Activated T-cell treated with anti-CD3 and anti-CD28 coated beads, Interleukin-2, amount 50 U/mL, for 24 hours (primary cell): Measurements from ENCODE around the gene ITFG2.

Experiments
- DNase-seq: peaks from one replicate; pipeline ENCODE4 v3.0.0-alpha.2; 2020
- H3K27ac Mint-ChIP-seq: 2 replicates; pipeline ENCODE4 v1.8.0; 2020; ENCODE audit warnings: mild to moderate bottlenecking, mixed read lengths
- H3K27me3 Mint-ChIP-seq: 2 replicates; pipeline ENCODE4 v1.8.0; 2020; ENCODE audit warnings: mixed read lengths
- H3K36me3 Mint-ChIP-seq: 2 replicates; pipeline ENCODE4 v1.8.0; 2020; ENCODE audit warnings: low read depth, mixed read lengths
- H3K4me1 Mint-ChIP-seq: 2 replicates; pipeline ENCODE4 v1.8.0; 2020; ENCODE audit warnings: low read depth, mixed read lengths
- H3K4me3 Mint-ChIP-seq: 2 replicates; pipeline ENCODE4 v1.8.0; 2020; ENCODE audit warnings: mild to moderate bottlenecking, moderate library complexity, mixed read lengths
- H3K9me3 Mint-ChIP-seq: 2 replicates; pipeline ENCODE4 v1.8.0; 2020; ENCODE audit warnings: mixed read lengths

The ITFG2 gene

DNA sequence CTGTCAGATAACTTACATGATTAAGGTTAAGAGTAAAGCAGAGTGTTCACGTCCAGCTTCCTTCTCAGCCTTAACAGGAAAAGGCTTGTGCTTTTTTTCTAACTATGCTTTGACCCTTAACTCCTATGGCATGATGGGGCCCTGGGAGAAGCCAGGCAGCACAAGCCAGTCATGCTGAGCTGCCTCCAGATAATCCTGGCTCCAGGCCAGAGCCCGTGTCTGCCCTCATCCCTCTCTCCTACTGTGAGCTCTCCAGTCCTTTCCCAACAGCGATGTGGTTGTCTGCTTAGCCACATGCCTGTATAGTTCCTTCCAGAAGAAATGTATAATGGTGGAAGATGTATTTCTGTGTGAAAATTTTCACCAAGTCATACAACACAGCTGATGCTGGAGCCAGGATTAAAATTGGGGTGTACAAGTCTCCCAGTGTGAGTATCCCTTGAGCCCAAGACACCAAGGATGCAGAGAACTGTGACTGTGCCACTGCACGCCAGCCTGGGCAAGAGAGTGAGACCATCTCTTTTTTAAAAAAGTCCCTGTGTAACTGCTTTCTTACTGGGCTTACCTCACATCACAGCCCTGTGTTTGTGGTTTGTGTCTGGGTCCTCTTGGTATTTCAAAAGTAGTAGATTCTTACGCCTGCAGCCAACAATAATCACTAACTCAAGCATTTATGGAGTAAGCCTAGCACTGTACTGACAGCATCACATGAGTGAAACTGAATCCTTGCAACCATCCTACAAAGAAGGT is 7.9 kb upstream of the ITFG2 start:
- H3K9me3 Mint-ChIP-seq, result no peaks in the 10 kb centered on the region
- H3K27ac Mint-ChIP-seq, result peak overlapping the region; percentile 63
- peaks cover 82% of the 10 kb centered on the region for H3K36me3 Mint-ChIP-seq
- no peaks in the 10 kb centered on the region for H3K27me3 Mint-ChIP-seq
- peaks cover 12% of the 10 kb centered on the region for H3K4me1 Mint-ChIP-seq
- H3K4me3 Mint-ChIP-seq, result no peak overlapping the region
- DNase-seq, result no peak

DNA sequence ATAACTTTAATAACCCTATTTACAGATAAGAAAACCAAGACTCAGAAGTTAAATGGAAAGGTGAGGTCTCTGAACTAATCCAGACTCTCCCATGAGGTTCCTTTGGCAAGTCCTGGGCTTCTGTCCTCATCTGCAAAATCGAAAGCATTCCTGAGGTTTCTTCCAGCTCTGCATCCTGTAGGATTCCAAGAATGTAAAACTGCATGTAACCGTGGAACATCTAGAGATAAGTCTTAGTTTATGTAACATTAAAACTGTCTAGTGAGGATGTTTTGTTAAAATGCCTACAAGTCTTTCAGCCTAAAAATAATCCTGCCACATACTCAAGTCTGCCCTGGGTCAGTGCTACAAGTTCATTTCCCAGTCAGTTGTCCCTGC is 7.3 kb upstream of the ITFG2 start:
- peaks cover 76% of the 10 kb centered on the region for H3K36me3 Mint-ChIP-seq
- H3K27ac Mint-ChIP-seq, result peak overlapping the region; percentile 63

DNA sequence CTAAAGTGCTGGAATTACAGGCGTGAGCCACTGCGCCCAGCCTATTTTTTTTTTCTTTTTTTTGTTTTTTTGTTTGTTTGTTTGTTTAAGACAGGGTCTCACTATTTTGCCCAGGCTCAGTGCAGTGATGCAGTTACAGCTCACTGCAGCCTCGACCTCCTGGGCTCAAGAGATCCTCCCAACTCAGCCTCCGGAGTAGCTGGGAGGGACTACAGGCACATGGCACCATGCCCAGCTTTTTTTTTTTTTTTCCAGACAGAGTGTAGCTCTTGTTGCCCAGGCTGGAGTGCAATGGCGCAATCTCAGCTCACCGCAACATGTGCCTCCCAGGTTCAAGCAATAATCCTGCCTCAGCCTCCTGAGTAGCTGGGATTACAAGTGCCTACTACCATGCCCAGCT is 5.8 kb upstream of the ITFG2 start:
- H3K4me3 Mint-ChIP-seq, result no peak overlapping the region
- no peak overlapping the region for H3K27ac Mint-ChIP-seq
- DNase-seq, result no peak
- H3K9me3 Mint-ChIP-seq, result no peaks in the 10 kb centered on the region
- H3K36me3 Mint-ChIP-seq, result peaks cover 60% of the 10 kb centered on the region
- H3K4me1 Mint-ChIP-seq, result peaks cover 13% of the 10 kb centered on the region
- no peaks in the 10 kb centered on the region for H3K27me3 Mint-ChIP-seq

More for the DNA sequence above, 7.3 kb upstream of the ITFG2 start:
- no peaks in the 10 kb centered on the region for H3K27me3 Mint-ChIP-seq
- H3K9me3 Mint-ChIP-seq, result no peaks in the 10 kb centered on the region
- peaks cover 10% of the 10 kb centered on the region for H3K4me1 Mint-ChIP-seq
- DNase-seq, result no peak
- H3K4me3 Mint-ChIP-seq, result no peak overlapping the region

DNA sequence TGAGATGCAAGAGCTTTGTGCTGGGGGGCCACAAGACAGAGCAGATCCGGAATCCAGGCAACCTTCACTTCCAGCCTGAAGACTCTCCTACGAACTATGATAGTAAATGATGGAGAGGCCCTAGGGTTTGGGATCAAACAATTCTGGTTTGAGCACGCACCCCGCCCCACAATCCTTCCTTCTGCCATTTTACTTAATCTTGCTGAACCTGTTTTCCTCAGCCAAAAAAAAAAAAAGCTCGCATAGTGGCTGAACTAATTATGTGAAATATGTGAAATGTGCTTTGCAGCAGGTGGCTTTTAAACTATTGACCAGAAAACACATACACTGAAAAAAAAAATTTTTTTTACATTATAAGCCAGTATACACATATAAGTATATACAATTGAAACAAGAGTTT is 667 bp upstream of the ITFG2 start:
- H3K27ac Mint-ChIP-seq, result peak overlapping the region; percentile 28
- H3K4me3 Mint-ChIP-seq, result peak overlapping the region; percentile 99
- no peak for DNase-seq
- H3K9me3 Mint-ChIP-seq, result no peaks in the 10 kb centered on the region
- H3K4me1 Mint-ChIP-seq, result peaks cover 30% of the 10 kb centered on the region
- H3K27me3 Mint-ChIP-seq, result no peaks in the 10 kb centered on the region
- peaks cover 48% of the 10 kb centered on the region for H3K36me3 Mint-ChIP-seq

DNA sequence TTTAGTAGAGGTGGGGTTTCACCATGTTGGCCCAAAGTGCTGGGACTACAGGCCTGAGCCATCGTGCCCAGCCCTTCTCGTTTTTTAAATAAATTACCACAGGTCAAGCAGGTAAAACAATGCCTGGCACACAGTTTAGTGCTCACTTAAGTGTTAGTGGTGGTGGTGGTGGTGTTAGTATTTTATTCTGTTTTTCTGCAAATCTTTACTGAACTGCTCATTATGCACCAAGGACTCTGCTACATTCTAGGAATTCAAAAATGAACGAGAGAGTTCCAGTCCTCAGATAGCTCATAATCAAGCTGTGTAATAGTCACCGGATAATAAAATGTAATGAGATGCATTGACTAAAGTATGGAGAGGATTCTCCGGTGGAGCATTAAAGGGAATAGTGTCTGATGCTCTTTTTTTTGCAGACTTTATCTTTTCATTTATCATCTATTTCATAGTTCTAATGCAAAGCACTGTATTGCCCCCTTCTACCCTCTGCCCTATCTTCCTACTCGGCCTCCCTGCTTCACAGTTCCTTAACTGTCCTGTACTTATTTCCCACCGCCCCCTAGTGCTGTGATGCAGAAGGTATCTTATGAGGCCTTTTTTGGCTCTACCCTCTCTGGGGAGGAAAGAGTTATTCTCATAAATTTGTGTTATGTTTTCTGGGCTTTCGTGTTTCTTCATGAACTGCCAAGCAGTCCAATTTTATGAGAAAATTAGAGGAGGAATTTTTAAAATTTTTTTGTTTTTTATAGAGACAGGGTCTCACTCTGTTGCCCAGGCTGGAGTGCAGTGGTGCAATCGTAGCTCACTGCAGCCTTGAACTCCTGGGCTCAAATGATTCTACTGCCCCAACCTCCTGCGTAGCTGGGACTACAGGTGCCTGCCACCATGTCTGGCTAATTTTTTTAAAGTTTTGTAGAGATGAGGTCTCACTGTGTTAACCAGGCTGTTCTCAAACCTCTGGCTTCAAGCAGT is 1.0 kb downstream of the ITFG2 start:
- H3K27me3 Mint-ChIP-seq, result no peaks in the 10 kb centered on the region
- peaks cover 34% of the 10 kb centered on the region for H3K4me1 Mint-ChIP-seq
- H3K27ac Mint-ChIP-seq, result peak overlapping the region; percentile 100
- no peaks in the 10 kb centered on the region for H3K9me3 Mint-ChIP-seq
- no peak for DNase-seq
- peaks cover 56% of the 10 kb centered on the region for H3K36me3 Mint-ChIP-seq
- peak overlapping the region; percentile 99 for H3K4me3 Mint-ChIP-seq

- Mint-ChIP-seq H3K4me3 (no peak overlapping the region), H3K27ac (no peak overlapping the region), H3K4me1 (peaks cover 12% of the 10 kb centered on the region), H3K36me3 (peaks cover 88% of the 10 kb centered on the region), H3K9me3 (no peaks in the 10 kb centered on the region), H3K27me3 (no peaks in the 10 kb centered on the region)
- no peak for DNase-seq
Observed at GRCh38 chr12:2819810-2820209, 7.3 kb downstream of the ITFG2 start.

- no peak for DNase-seq
- Mint-ChIP-seq H3K9me3 (no peaks in the 10 kb centered on the region), H3K27me3 (no peaks in the 10 kb centered on the region), H3K4me1 (peaks cover 7% of the 10 kb centered on the region), H3K27ac (no peak overlapping the region), H3K4me3 (no peak overlapping the region), H3K36me3 (peaks cover 90% of the 10 kb centered on the region)
Observed at GRCh38 chr12:2820432-2820831, 8.0 kb downstream of the ITFG2 start.

DNA sequence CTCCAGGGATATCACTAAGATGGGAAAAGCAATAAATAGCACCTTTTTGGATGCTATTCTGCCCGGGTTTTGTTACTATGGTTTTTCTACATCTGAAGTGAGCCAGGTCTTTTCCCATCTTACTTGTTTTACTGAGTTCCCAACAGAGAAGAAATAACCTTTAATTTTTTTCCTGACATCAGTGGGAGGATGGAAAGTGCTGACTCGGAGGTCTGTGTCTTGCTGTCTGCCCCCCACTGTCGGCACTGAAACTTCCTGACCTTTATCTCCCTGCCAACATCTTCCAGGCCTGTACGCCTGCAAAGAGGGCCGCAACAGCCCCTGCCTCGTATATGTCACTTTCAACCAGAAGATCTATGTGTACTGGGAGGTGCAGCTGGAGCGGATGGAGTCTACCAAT is 11.0 kb downstream of the ITFG2 start:
- DNase-seq, result no peak
- Mint-ChIP-seq H3K36me3 (peaks cover 96% of the 10 kb centered on the region), H3K9me3 (no peaks in the 10 kb centered on the region), H3K4me1 (no peaks in the 10 kb centered on the region), H3K4me3 (no peak overlapping the region), H3K27ac (no peak overlapping the region), H3K27me3 (no peaks in the 10 kb centered on the region)

DNA sequence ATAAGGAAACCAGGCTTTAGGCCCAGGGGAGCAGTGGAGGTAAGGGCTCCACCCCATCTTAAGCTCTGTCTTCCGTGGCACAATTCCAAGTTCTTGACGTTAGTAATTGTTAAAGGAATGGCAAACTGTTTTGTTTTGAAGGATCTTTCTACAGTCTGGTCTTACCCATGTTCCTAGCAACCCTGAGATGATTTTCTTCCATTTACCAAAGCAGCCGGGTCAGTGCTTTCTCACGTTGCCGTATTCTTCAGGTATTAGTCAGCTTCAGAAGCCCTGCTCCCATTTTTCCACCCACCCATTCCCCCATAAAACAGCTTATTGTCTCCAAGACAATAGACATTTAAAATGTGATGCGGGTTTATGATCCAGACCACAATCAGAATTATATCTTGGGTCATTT is 12.1 kb downstream of the ITFG2 start:
- Mint-ChIP-seq H3K9me3 (no peaks in the 10 kb centered on the region), H3K4me1 (no peaks in the 10 kb centered on the region), H3K4me3 (no peak overlapping the region), H3K36me3 (peaks cover 99% of the 10 kb centered on the region), H3K27ac (no peak overlapping the region), H3K27me3 (no peaks in the 10 kb centered on the region)
- DNase-seq, result no peak

GRCh38 chr12:2825132-2825531 is 12.7 kb downstream of the ITFG2 start:
- DNase-seq, result no peak
- Mint-ChIP-seq H3K9me3 (no peaks in the 10 kb centered on the region), H3K27ac (no peak overlapping the region), H3K4me3 (no peak overlapping the region), H3K4me1 (no peaks in the 10 kb centered on the region), H3K36me3 (peaks cover 96% of the 10 kb centered on the region), H3K27me3 (no peaks in the 10 kb centered on the region)

DNA sequence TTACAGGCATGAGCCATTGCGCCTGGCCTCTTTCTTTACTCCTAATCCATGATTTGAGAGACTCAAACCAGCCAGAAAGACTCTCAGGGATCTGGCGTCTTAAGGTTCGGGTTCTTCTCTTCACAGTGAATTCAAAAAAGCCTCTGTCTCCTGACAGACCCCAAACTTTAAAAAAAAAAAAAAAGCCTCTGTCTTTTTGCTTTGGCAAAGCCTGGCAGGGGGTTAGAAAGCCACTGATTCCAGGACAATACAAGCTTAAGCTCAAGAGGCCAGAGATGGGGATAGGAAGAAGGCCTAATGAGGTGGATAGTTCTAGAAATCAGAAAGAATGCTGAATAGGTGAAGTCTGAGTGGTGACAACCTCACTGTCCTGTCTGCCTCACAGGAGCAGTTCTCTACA is 13.6 kb downstream of the ITFG2 start:
- no peaks in the 10 kb centered on the region for H3K4me1 Mint-ChIP-seq
- H3K27me3 Mint-ChIP-seq, result no peaks in the 10 kb centered on the region
- H3K27ac Mint-ChIP-seq, result no peak overlapping the region
- H3K4me3 Mint-ChIP-seq, result no peak overlapping the region
- no peak for DNase-seq
- H3K36me3 Mint-ChIP-seq, result peaks cover 96% of the 10 kb centered on the region
- no peaks in the 10 kb centered on the region for H3K9me3 Mint-ChIP-seq

DNA sequence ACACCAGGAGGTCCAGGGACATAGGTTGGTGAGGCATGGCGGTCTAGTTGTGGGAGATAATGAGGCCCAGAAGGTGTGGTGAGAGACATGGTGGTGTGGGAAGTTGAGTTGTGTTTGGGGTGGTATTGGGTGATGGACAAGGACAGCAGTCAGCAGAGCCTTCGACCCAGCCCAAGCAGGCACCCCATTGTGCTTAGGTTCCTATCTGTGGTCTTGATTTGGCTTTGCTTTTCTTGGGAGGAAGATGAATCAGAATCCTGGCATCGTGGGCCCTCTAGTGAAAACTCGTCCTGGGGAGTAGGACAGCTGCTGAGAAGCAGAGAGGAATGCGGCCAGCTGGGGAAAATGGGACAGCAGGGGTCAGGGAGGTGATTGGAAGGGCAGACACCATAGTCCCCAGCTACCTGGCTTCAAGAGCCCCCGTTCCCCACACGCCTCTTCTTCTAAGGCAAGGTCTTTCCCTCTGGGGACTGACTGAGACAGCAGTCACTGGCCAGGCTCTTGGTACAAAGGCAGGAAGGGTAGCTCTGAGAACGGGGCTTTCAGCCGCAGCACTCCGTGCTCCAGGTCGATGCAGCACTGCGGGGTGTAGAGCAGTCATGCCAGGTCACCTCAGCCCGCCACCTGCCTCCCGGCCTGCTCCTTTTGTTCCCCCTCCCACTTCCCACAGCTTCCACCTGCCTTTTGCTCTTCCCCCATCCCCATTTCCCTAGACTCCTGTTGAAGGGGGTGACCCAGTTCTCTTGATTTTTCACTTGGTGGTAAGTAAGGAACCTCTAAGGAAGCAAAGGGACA is 14.4 kb downstream of the ITFG2 start:
- Mint-ChIP-seq H3K9me3 (no peaks in the 10 kb centered on the region), H3K27me3 (no peaks in the 10 kb centered on the region), H3K27ac (peak overlapping the region; percentile 53), H3K4me1 (no peaks in the 10 kb centered on the region), H3K36me3 (peaks cover 94% of the 10 kb centered on the region), H3K4me3 (no peak overlapping the region)
- no peak for DNase-seq

DNA sequence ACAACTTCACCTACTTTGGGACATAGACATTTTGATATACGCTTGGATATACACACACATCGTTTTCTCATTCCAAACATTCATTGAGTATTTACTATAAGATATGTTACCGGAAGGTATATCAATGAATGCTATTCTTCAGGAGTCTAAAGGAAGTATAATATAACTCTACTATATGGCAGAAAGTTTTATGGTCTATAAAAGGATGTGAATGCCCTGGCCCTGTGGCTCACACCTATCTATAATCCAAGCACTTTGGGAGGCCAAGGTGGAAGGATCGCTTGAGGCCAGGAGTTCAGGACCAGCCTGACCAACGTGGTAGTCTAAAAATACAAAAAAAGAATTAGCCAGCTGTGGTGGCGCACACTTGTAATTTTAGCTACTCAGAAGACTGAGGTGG is 16.8 kb downstream of the ITFG2 start:
- no peak overlapping the region for H3K4me3 Mint-ChIP-seq
- H3K9me3 Mint-ChIP-seq, result no peaks in the 10 kb centered on the region
- no peak for DNase-seq
- H3K27me3 Mint-ChIP-seq, result no peaks in the 10 kb centered on the region
- H3K27ac Mint-ChIP-seq, result no peak overlapping the region
- peaks cover 4% of the 10 kb centered on the region for H3K4me1 Mint-ChIP-seq
- H3K36me3 Mint-ChIP-seq, result peaks cover 79% of the 10 kb centered on the region

GRCh38 chr12:2832550-2833127 is 20.2 kb downstream of the ITFG2 start:
- no peaks in the 10 kb centered on the region for H3K27me3 Mint-ChIP-seq
- no peaks in the 10 kb centered on the region for H3K9me3 Mint-ChIP-seq
- H3K4me1 Mint-ChIP-seq, result peaks cover 6% of the 10 kb centered on the region
- peak overlapping the region; percentile 13 for H3K27ac Mint-ChIP-seq
- no peak overlapping the region for H3K4me3 Mint-ChIP-seq
- DNase-seq, result no peak
- peaks cover 60% of the 10 kb centered on the region for H3K36me3 Mint-ChIP-seq
